Neural cell (in vitro differentiated cells): ENCODE results near the gene SLC38A5. TPM values are rescaled to one million over a fixed set of nuclear protein-coding genes. Genes with fewer than 3 reads are reported as not detected.

Experiments used
- H2AFZ ChIP-seq: fragments of 200-600, 300-800 bp; sonication (generic), shearing (Covaris generic); 2 replicates; pipeline ENCODE4 v1.6.0; 2014; ENCODE audit warnings: low read depth, mild to moderate bottlenecking, antibody characterized with exemption, low read length, moderate library complexity
- H3F3A ChIP-seq: fragments of 200-600 bp; shearing (Covaris generic); 2 replicates; pipeline ENCODE4 v1.6.1; 2016; ENCODE audit warnings: mild to moderate bottlenecking, moderate library complexity, mixed read lengths, antibody characterized with exemption, low read length; ENCODE audit not compliant: insufficient read depth, poor library complexity, severe bottlenecking
- H3K27ac ChIP-seq: fragments of 200-600, 300-800 bp; sonication (generic), shearing (Covaris generic); 2 replicates; pipeline ENCODE4 v1.5.1; 2014; ENCODE audit warnings: mild to moderate bottlenecking, low read length, moderate library complexity
- H3K27me3 ChIP-seq: fragments of 300-800, 200-600 bp; sonication (generic), shearing (Covaris generic); 2 replicates; pipeline ENCODE4 v1.6.0; 2014; ENCODE audit warnings: mild to moderate bottlenecking, low read depth, low read length, moderate library complexity; ENCODE audit not compliant: insufficient read depth
- H3K36me3 ChIP-seq: fragments of 300-800, 200-600 bp; sonication (generic), shearing (Covaris generic); 2 replicates; pipeline ENCODE4 v1.5.1; 2014; ENCODE audit warnings: mild to moderate bottlenecking, antibody characterized with exemption, low read length, moderate library complexity; ENCODE audit not compliant: insufficient read depth
- H3K4me2 ChIP-seq: fragments of 300-800, 200-600 bp; sonication (generic), shearing (Covaris generic); 2 replicates; pipeline ENCODE4 v1.6.0; 2014; ENCODE audit warnings: mild to moderate bottlenecking, low read length
- H3K4me3 ChIP-seq: fragments of 300-800, 200-600 bp; sonication (generic), shearing (Covaris generic); 2 replicates; pipeline ENCODE4 v1.5.1; 2014; ENCODE audit warnings: mild to moderate bottlenecking, low read length, moderate library complexity
- H3K79me2 ChIP-seq: fragments of 200-600 bp; shearing (Covaris generic); replicated peaks from 2 replicates; pipeline ENCODE4 v1.6.0; 2014; ENCODE audit warnings: mild to moderate bottlenecking, low read length, moderate library complexity; ENCODE audit not compliant: insufficient read depth
- H3K9ac ChIP-seq: fragments of 300-800, 200-600 bp; sonication (generic), shearing (Covaris generic); 2 replicates; pipeline ENCODE4 v1.6.1; 2016; ENCODE audit warnings: mild to moderate bottlenecking, low read length, mixed read lengths
- H3K9me2 ChIP-seq: fragments of 200-600 bp; shearing (Covaris generic); 2 replicates; pipeline ENCODE4 v1.6.1; 2016; ENCODE audit warnings: mild to moderate bottlenecking, low read length, mixed read lengths; ENCODE audit not compliant: insufficient read depth
- H3K9me3 ChIP-seq: fragments of 200-600, 300-800 bp; sonication (generic), shearing (Covaris generic); 2 replicates; pipeline ENCODE4 v1.6.1; 2016; ENCODE audit warnings: mild to moderate bottlenecking, mixed run types, low read length, moderate library complexity, mixed read lengths
- H4K20me1 ChIP-seq: fragments of 200-600 bp; shearing (Covaris generic); 2 replicates; pipeline ENCODE4 v1.6.1; 2016; ENCODE audit warnings: mild to moderate bottlenecking, mixed run types; ENCODE audit not compliant: insufficient read depth
- CTCF ChIP-seq: fragments of 450-650 bp; IDR thresholded peaks from 2 replicates; pipeline ENCODE4 v1.5.1; 2014; ENCODE audit warnings: antibody characterized with exemption, mild to moderate bottlenecking, moderate library complexity; ENCODE audit not compliant: poor library complexity, severe bottlenecking
- EP300 ChIP-seq: fragments of 450-650 bp; conservative IDR thresholded peaks from 2 replicates; pipeline ENCODE4 v1.6.1; 2014; ENCODE audit warnings: antibody characterized with exemption, mild to moderate bottlenecking, moderate library complexity; ENCODE audit not compliant: poor library complexity, severe bottlenecking
- EZH2 ChIP-seq: fragments of 200-600, 300-800 bp; shearing (Covaris generic), sonication (generic); IDR thresholded peaks from 2 replicates; pipeline ENCODE4 v1.6.1; 2014; ENCODE audit warnings: antibody characterized with exemption, low read length, borderline replicate concordance, mild to moderate bottlenecking; ENCODE audit not compliant: insufficient read depth, poor library complexity, severe bottlenecking
- MXI1 ChIP-seq: fragments of 450-650 bp; conservative IDR thresholded peaks from 2 replicates; pipeline ENCODE4 v1.6.1; 2014; ENCODE audit warnings: antibody characterized with exemption, mild to moderate bottlenecking; ENCODE audit not compliant: poor library complexity, severe bottlenecking
- POLR2AphosphoS5 ChIP-seq: IDR thresholded peaks from 2 replicates; pipeline ENCODE4 v1.6.1; 2012
- RAD21 ChIP-seq: fragments of 450-650 bp; conservative IDR thresholded peaks from 2 replicates; pipeline ENCODE4 v1.6.1; 2014; ENCODE audit warnings: antibody characterized with exemption, mild to moderate bottlenecking, moderate library complexity
- REST ChIP-seq: IDR thresholded peaks from 2 replicates; pipeline ENCODE4 v1.6.1; 2012; ENCODE audit warnings: borderline replicate concordance
- SMC3 ChIP-seq: fragments of 450-650 bp; conservative IDR thresholded peaks from 2 replicates; pipeline ENCODE4 v1.6.1; 2014; ENCODE audit warnings: antibody characterized with exemption, mild to moderate bottlenecking, moderate library complexity; ENCODE audit not compliant: poor library complexity
- TAF1 ChIP-seq: IDR thresholded peaks from 2 replicates; pipeline ENCODE4 v1.6.1; 2012; ENCODE audit warnings: low read depth
- polyA plus RNA-seq: library from polyadenylated mRNA; depleted of rRNA; stranded (reverse); fragments of >200 nt; gene quantifications from 2 replicates; pipeline ENCODE4 v1.2.3, GENCODE V29; 2014

Gene SLC38A5
- polyA plus RNA-seq, 1 donor from 2014 or later: 0.48 TPM

- Histone ChIP-seq H4K20me1 (no peaks in the 10 kb centered on the region), H3K79me2 (peaks cover 11% of the 10 kb centered on the region), H3K4me3 (peak overlapping the region; percentile 87), H3K9me3 (no peaks in the 10 kb centered on the region), H3K36me3 (no peaks in the 10 kb centered on the region), H2AFZ (no peak overlapping the region), H3K27ac (no peak overlapping the region), H3K9ac (no peak overlapping the region), H3K4me2 (no peak overlapping the region), H3K9me2 (no peaks in the 10 kb centered on the region), H3F3A (no peaks in the 10 kb centered on the region), H3K27me3 (no peaks in the 10 kb centered on the region)
- TF ChIP-seq REST (no peak), MXI1 (no peak), EZH2 (no peak), TAF1 (no peak), EP300 (no peak), CTCF (no peak), SMC3 (no peak), POLR2AphosphoS5 (no peak), RAD21 (no peak)
Measured at GRCh38 chrX:48474581-48474980, 4.5 kb upstream of the SLC38A5 start.

- no peaks in the 10 kb centered on the region for H3K9me3 ChIP-seq
- H3K9me2 ChIP-seq: no peaks in the 10 kb centered on the region
- H3K27me3 ChIP-seq: no peaks in the 10 kb centered on the region
- H3K4me3 ChIP-seq: no peak overlapping the region
- H3K79me2 ChIP-seq: peaks cover 11% of the 10 kb centered on the region
- TF ChIP-seq CTCF: peak; percentile 34
- no peak for TF ChIP-seq EP300
- H3F3A ChIP-seq: no peaks in the 10 kb centered on the region
- no peaks in the 10 kb centered on the region for H4K20me1 ChIP-seq
- no peaks in the 10 kb centered on the region for H3K36me3 ChIP-seq
- H3K9ac ChIP-seq: no peak overlapping the region
- H3K4me2 ChIP-seq: no peak overlapping the region
- no peak overlapping the region for H2AFZ ChIP-seq
- H3K27ac ChIP-seq: no peak overlapping the region
Measured at GRCh38 chrX:48474127-48474526, 4.1 kb upstream of the SLC38A5 start.
